Activated CD4-positive, alpha-beta T cell treated with anti-CD3 and anti-CD28 coated beads, Interleukin-10, Interleukin-2, amounts not matched to agents 100 ng/mL and 50 ng/mL, durations not matched to agents 16 hours and 8 hours (primary cell): Measurements from ENCODE around the gene MYH6.
A peak's percentile ranks its signal among the peaks of the same experiment; 100 is the strongest.
"Not testable (repeated sequence)": the region's sequence is repeated elsewhere in the genome, so short reads cannot be mapped to it uniquely, and the experiment has no call there.

Experiments used
- DNase-seq: peaks from one replicate; pipeline ENCODE4 v3.0.0-alpha.2; 2020

MYH6 gene

GRCh38 chr14:23435543-23436326, 27.7 kb upstream of the MYH6 start, which contains the start of gene MYH7:
MYH7 (minus strand) TSS chr14:23435660; CDS start chr14:23433732, 1,928 bp downstream.
- no peak for DNase-seq

GRCh38 chr14:23434488-23435222, 26.6 kb upstream of the MYH6 start:
- DNase-seq, result no peak

GRCh38 chr14:23433457-23433856, 25.4 kb upstream of the MYH6 start:
- no peak for DNase-seq

- no peak for DNase-seq
Measured at GRCh38 chr14:23432946-23433345, 24.9 kb upstream of the MYH6 start.

GRCh38 chr14:23432102-23432925, 24.2 kb upstream of the MYH6 start:
- no peak for DNase-seq

- DNase-seq, result no peak
Measured at GRCh38 chr14:23431486-23431885, 23.4 kb upstream of the MYH6 start.

- no peak for DNase-seq
Measured at GRCh38 chr14:23430723-23431085, 22.6 kb upstream of the MYH6 start.

- no peak for DNase-seq
Measured at GRCh38 chr14:23430016-23430722, 22.1 kb upstream of the MYH6 start.

- DNase-seq, result no peak
Measured at GRCh38 chr14:23428686-23429495, 20.8 kb upstream of the MYH6 start.

GRCh38 chr14:23425798-23426197, 17.7 kb upstream of the MYH6 start:
- DNase-seq, result not testable (repeated sequence)

GRCh38 chr14:23425169-23425568, 17.1 kb upstream of the MYH6 start:
- DNase-seq, result no peak

GRCh38 chr14:23423657-23424056, 15.6 kb upstream of the MYH6 start:
- DNase-seq, result no peak

GRCh38 chr14:23421594-23421993, 13.5 kb upstream of the MYH6 start:
- DNase-seq, result peak; percentile 70

- not testable (repeated sequence) for DNase-seq
Measured at GRCh38 chr14:23419646-23420045, 11.6 kb upstream of the MYH6 start.

GRCh38 chr14:23418021-23418420, 9.9 kb upstream of the MYH6 start:
- no peak for DNase-seq

GRCh38 chr14:23417269-23417668, 9.2 kb upstream of the MYH6 start:
- not testable (repeated sequence) for DNase-seq

GRCh38 chr14:23416801-23417200, 8.7 kb upstream of the MYH6 start:
- no peak for DNase-seq

GRCh38 chr14:23415821-23416778, 8.0 kb upstream of the MYH6 start:
- DNase-seq, result no peak

- no peak for DNase-seq
Measured at GRCh38 chr14:23414906-23415820, 7.1 kb upstream of the MYH6 start.
